ENCODE measurements around the gene MEGF11. TPM values are rescaled to one million over a fixed set of nuclear protein-coding genes. Genes with fewer than 3 reads are reported as not detected.
"Not testable (repeated sequence)": the region's sequence is repeated elsewhere in the genome, so short reads cannot be mapped to it uniquely, and the experiment has no call there.

Gene MEGF11
- polyA plus RNA-seq, 3 donors = 2.6 to 3.5 (median 2.7) TPM

GRCh38 chr15:66276546-66276945 is 23.0 kb upstream of the MEGF11 start:
- no peak for DNase-seq

- DNase-seq = no peak
Observed at GRCh38 chr15:66275352-66275751, 21.8 kb upstream of the MEGF11 start.

GRCh38 chr15:66270932-66271331 is 17.4 kb upstream of the MEGF11 start:
- DNase-seq = no peak

GRCh38 chr15:66269326-66270090 is 16.0 kb upstream of the MEGF11 start:
- DNase-seq = peak; percentile 75

- no peak for DNase-seq
Observed at GRCh38 chr15:66264859-66265513, 11.4 kb upstream of the MEGF11 start.

GRCh38 chr15:66262837-66263236 is 9.3 kb upstream of the MEGF11 start:
- DNase-seq = not testable (repeated sequence)

GRCh38 chr15:66261056-66261455 is 7.5 kb upstream of the MEGF11 start:
- no peak for DNase-seq

- no peak for DNase-seq
Observed at GRCh38 chr15:66256692-66257091, 3.1 kb upstream of the MEGF11 start.

GRCh38 chr15:66254951-66255676 is 1.6 kb upstream of the MEGF11 start:
- no peak for DNase-seq

GRCh38 chr15:66254089-66254950 is 770 bp upstream of the MEGF11 start:
- DNase-seq = no peak

- peak; percentile 22 for DNase-seq
Observed at GRCh38 chr15:66252685-66253417, 699 bp downstream of the MEGF11 start.

- DNase-seq = peak; percentile 36
Observed at GRCh38 chr15:66251790-66252684, 1.5 kb downstream of the MEGF11 start.

- DNase-seq = no peak
Observed at GRCh38 chr15:66251065-66251789, 2.3 kb downstream of the MEGF11 start.

GRCh38 chr15:66249605-66250174 is 3.9 kb downstream of the MEGF11 start:
- DNase-seq = no peak

- no peak for DNase-seq
Observed at GRCh38 chr15:66246937-66247336, 6.6 kb downstream of the MEGF11 start.

- not testable (repeated sequence) for DNase-seq
Observed at GRCh38 chr15:66245832-66246231, 7.7 kb downstream of the MEGF11 start.

- no peak for DNase-seq
Observed at GRCh38 chr15:66241908-66242285, 11.7 kb downstream of the MEGF11 start.

GRCh38 chr15:66241087-66241907 is 12.3 kb downstream of the MEGF11 start:
- no peak for DNase-seq
